ENCODE measurements around the gene INPP5D.
"Not testable (repeated sequence)": the region's sequence is repeated elsewhere in the genome, so short reads cannot be mapped to it uniquely, and the experiment has no call there.

Gene INPP5D

DNA sequence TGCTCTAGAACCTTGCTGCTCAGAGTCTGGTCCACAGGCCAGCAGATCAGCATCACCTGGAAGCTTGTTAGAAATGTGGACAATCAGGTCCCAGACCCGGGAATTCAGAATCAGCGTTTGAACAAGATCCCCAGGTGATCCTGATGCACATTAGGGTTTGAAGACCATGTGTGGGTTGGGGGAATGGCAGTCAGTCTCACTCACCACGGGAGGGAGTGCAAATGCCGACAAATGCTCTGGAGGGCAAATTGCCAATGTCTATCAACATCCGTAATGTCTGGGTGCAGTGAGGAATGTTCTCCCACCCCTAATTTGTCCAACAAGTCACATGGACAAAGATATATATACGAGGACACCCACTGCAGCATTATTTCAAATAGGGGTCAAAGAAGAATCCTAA is 34.5 kb downstream of the INPP5D start:
- no peak for DNase-seq

DNA sequence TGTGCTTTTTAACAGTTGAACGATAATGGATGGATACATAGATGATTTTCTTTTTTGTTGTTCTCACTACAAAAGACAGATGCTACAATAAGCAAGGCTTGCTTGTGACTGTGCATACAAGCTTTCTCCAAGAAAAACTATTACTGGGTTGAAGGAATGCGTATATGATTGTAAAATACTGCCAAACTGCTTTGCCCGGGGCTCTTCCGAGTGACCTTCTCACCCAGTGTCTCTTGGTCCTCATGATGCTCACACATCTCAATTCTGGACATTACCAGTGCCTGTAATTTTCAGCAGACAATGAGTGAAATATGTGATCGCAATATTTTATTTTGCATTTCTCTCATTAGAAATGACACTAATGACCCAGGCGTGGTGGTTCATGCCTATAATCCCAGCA is 35.9 kb downstream of the INPP5D start:
- DNase-seq: no peak

DNA sequence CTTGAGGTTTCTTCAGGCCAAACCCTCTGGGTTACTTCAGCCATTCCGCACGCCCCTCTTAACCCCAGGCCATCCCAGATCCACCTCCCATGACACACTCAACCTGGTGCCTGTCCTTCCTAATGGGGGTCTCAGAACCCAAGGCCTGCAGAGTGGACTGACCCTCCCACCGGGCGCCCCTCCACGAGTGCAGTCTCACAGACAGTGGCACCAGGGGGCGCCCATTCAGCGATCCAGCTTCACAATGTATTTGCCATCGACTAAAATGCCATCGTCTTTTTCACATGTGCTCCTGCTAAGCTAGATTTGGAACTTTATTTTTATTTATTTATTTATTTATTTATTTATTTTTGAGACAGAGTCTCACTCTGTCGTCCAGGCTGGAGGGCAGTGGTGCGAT is 38.5 kb downstream of the INPP5D start:
- DNase-seq: peak; percentile 6

DNA sequence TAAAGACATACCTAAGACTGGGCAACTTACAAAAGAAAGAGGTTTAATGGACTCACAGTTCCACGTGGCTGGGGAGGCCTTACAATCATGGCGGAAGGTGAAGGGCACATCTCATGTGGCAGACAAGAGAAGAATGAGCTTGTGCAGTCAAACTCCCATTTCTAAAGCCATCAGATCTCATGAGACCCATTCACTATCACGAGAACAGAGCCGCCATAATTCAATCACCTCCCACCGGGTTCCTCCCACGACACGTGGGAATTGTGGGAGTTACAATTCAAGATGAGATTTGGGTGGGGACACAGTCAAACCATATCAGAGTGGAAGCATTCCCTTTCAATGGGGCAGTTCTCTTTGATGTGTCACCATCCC is 39.7 kb downstream of the INPP5D start:
- DNase-seq: not testable (repeated sequence)

DNA sequence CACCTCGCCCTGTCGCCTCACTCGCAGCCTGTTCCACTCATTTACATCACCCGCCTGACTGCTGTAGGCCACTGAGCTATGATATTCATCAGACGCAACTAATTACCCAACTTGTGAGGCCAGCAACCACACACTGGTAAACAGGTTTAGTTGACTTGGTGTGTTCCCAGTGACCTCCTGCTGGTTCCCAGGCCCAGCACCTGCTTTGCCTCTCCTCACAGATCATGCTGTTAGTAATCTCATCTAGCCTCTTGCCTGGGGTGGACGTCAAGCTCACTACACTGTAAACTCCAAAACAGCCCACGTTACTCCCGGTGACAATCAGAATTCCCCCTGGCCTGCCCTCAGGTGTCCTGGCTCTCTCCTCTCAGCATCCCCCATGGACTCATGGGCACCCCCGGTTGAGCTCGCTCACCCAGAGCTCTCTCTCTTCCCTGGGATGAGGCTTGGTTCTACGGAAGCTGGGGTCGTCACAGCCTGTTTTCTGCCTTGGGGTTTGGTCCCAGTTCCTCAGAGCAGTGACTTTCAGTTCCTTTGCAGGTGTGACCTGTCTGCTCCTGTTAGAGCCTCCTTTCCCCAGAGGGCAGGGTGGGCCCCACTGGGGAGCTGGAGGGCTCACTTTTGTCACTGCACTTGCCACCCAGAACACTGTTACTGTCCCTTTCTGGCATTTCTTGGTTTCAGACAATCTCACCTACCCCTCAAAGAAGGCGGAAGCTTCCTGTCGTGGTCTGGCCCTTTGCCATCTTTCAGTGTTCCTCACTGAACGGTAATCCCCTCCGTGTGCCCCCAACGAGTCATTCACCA is 40.3 kb downstream of the INPP5D start:
- no peak for DNase-seq

DNA sequence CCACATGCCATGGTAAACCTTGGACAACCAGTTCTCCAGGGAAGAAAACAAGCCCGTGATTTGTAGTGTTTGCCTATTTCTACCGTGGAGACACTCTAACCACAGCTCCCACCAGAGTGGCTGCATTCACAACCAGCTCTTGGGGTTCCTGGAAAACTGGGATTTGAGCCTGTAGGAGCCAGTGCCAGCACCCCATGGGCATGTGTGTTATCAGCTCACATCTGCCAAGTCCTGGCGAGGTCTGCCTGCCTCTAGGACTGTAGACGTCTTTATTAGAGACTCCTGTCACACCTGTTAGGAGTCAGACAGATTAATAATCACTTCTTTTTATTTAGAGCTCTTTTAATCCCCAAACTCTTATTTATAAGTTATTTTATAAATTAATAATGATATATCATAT is 41.0 kb downstream of the INPP5D start:
- no peak for DNase-seq

DNA sequence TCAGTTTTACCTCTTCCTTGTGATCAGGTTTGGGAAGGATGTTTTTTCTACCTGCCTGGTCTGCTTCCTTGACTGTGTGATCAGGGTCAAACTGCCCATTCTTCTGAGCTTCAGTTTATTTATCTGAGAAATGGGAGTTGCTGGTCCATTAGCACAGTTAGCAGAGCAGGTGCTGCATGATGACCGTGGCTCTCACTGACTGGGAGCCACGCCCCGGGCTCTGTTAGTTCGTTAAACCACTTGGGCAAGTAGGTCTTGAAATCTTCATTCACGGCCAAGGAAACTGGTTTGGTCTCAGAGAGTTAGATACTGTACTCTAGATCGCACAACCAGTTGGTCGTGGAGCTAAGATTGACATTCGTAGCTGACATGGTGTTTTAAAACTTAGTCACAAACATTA is 41.7 kb downstream of the INPP5D start:
- no peak for DNase-seq

DNA sequence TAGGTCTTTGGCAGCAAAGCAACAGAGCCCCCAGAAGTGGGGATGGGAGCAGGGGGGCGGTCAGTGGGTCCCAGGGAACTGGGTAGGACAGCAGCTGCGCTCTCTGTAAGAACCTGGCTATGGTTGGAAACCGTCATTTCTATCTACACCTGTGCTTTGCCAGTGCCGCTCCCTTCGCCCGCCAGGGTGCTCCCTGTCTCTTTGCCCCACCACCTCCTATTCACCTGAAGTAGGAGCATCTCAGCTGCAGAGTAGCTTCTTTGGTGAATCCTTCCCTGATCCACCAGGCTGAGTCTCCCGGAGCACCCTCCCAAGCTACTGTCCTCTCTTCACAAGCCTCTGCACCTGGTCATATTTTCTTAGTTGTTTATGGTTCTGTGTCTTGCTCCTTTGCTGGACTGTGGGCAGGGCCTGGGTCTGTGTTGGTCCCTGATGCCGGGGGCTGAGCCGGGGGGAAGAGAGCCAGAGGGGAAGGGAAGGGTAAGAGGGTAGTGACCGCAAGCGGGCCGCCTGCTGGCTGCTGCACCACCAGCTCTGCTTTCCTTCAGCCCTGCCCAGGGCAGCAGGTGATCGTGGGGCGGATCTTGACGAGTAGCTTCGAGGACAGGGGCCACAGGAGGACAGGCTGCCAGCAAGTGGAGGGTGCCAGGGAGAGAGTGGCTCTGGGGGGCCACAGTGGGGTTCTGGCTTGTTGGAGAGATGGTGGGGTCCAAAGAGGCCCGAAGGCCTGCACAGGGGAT is 45.2 kb downstream of the INPP5D start:
- no peak for DNase-seq

DNA sequence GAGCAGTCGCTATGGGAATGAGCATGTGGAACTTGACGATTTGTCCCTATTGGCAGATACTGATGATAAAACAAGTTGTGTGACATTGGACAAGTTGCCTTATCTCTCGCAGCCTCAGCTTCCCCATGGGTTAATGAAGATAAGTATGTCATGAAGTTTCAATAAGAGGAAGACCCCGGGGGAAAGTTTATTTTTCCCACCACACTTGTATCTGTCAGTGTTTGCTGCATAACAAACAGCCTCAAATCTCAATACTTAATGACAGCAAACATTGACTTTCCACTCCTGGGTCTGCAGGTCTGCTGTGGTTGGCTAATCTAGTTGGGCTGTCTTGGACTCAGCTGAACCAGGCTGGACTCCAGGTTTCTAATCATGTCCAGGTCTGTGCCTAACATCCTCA is 45.8 kb downstream of the INPP5D start:
- DNase-seq: no peak

DNA sequence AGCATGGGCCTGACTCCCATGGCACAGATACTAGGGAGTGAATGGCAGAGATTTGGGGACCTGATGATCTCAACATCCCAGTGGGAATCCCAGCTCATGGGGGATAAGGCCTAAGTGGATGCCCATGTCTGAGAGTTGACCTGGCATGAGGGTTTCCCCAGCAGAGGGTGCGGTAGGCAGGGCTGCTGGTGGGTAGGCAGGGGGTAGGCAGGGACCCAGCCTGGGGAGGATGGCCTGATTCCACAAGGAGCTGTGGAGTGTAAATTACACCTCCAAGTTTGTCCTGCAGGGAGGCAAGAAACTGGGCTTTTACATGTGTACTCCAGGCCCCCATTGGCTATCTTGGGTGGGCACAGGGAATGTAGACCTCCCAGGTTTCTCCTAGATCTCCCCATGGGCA is 46.9 kb downstream of the INPP5D start:
- DNase-seq: no peak

DNA sequence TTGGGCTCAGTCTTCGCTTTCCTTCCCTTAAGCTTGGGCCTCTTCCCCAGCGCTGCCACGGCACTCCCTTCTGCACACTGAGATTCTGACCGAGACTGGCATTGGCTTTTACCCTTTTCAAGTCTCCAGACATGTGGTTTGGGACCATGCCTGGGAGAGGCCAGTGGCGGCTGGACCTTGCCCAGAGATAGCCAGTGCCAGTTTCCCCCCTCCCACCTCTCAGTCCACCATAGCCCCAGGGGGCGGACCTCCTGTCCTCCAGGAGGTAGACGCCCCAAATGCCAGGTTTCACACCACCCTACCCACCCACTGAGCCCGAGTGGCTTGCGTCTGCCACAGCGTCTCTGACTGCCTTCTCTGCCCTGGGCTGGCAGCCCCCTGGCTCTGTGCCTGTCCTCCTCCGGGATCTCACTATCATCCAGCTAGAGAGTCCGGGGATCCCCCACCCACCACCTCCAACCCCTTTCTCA is 47.7 kb downstream of the INPP5D start:
- DNase-seq: no peak

DNA sequence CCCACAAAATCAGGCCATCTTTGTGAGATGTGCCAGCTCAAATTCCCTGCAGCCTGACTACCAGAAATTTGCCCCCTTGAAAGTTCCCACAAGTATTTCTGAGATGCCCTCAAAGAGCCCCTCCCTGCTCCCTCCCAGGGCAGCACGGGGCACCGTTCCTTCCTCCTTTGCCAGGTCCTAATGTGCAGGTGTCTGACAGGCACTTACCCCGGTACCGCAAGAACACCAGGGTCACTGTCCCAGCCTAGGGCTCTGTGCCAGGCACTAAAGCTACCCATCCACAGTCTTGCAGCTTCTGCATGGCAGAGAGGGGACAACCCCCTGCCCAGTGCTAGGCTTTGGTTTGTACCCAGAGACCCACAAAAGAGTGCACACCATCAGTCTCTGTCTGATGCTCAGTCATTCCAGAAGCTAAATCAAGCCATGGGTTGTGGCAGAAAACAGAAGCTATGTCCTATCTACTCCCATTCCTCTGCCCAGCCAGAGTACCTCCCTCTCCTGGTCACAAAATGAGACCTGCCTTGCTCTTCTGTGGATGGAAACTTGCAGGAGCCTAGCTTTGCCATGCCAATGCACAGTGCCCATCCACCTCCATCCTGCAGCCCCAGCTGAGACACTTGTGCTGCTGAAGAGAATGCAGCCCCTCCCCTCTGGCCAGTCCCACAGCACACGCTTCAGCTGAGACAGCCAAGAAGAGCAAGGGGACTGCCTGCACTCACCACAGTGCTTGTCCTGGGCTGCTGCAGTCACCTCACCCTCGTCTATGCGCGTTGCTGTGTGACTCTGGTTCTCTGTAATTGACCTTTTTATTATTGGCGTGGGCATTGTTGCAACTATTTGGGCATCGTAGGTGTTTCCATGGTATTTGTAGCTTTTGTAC is 48.7 kb downstream of the INPP5D start:
- no peak for DNase-seq

DNA sequence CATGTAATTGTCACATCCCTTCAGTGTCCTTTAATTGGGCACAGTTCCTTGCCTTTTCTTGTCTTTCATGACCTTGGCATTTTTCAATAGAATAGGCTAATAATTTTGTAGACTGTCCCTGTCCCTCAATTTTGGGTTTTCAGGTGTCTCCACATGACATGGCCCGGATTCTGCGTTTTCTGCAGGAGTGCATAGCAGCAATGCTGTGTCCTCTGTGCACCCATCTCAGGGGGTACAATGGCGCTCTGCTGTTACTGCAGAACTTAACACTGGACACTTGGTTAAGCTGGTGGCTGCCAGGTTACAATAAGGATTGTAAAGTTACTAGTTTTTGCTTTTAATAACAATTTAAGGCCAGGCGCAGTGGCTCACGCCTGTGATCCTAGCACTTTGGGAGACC is 51.3 kb downstream of the INPP5D start:
- no peak for DNase-seq

DNA sequence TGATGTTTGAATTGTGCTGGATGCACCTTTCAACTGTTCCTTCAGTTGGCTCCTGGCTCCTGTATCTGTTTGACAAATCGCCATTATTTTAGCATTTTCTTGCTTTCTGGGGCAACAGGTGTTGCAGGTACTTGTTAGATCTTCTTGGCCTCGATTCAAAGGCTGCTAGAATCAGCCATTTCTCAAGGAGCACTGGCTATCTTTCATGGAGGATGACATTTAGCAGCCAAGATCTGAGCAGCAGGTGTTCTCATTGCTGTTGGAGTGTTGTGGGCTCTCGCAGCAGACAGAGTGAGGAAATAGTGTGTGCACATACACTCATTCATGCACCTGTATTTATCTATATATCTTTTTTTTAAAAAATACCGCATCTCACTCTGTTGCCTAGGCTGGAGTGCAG is 52.2 kb downstream of the INPP5D start:
- DNase-seq: no peak

DNA sequence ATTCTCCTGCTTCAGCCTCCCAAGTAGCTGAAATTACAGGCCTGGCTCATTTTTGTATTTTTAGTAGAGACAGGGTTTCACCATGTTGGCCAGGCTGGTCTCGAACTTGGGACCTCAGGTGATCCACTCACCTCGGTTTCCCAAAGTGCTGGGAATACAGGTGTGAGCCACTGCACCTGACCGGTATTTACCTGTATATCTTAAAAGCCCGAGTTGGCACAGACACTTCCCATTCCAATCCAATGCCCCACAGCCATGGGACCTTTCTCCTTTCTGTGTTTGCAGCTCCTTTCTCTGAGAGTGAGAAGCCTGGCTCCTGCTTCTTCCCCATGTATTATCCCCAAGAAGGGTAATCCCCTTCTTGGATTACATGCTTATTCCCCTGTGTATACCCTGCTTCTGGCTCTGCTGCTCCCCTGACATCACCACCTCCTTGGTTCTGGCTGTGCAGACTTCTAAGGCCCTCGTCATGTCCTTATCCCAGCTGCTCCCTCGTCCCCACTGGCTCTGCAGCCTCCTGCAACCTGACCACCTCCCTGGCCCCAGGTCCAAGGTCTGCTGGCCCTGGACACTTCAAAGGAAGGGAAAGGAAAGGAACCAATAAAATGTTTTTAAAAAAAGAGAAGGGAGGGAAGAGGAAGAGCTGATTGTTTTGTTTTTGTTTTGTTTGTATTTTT is 52.8 kb downstream of the INPP5D start:
- DNase-seq: no peak

DNA sequence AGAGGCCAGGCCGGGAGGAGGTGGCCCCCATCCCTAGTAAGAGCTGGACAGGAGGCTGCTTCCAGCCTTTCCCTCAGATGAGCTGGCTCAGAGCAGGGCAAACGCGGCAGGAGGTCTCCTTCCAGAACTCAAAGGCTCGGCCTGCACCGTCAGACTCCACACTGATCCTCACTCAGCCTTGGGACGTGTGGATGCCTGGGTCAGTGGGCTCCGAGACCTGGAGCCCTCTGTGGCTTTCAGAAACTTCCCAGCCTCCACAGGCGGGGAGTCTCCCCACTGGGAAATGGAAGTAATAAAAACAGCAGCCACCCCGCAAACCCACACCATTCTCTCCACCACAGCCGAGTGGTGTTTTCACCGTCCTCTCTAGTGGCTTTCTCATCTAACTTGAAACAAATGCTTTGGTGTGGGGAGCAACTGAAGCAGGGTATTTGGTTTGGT is 54.3 kb downstream of the INPP5D start:
- DNase-seq: no peak

DNA sequence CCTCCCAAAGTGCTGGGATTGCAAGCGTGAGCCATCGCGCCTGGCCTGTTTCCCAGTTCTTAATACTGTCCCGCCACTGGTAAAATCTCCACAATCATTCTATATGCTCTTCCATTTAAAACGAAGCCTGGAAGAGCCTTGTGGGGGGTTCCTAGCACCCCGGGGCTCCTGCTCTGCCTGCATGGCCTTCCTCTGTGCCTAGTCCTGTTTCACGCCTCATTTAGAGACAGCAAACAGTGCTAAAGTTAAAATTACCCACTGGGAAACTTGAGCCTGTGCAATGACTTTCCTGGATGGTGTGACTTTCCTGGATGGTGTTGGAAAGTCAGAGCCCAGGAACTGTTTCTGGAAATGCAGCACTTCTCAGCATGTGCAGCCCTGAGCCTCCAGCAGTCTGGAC is 55.0 kb downstream of the INPP5D start:
- no peak for DNase-seq

DNA sequence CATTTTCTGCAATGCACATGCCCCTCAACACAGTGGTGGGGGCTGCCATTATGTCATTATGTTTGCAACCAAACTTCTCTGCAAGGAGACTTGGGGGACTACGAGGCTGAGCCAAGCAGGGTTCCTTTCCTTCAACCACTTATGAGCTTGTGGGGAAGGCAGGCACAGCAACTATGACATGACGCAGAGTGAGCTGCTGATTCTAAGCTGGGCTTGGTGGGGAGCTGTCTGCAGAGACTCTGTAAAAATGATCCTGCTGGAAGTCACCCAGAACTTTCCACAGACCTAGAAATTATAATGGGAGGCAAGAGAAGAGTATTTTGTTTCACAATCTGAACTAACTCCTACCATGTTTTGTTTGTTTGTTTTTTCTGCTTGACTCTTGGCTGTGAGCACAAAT is 55.6 kb downstream of the INPP5D start:
- DNase-seq: no peak

DNA sequence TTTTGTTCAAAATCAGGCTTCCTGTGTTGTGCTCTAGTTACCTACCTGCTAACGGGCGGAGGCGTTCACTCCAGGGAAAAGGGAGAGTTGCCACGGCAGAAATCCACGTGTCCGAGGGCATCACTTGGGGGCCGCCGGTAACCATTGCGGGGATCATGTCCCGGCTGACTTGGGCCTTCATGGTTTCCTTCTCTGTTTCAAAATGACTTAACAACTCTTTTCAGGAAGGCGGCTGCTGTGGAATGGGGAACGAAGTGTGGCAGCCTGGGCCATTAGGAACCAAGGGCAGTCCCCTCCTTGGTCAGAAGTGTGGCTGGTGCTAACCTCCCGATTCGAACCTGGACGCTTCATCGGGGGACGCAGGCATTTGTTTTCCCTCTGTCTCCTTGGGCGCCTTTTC is 56.8 kb downstream of the INPP5D start:
- no peak for DNase-seq

DNA sequence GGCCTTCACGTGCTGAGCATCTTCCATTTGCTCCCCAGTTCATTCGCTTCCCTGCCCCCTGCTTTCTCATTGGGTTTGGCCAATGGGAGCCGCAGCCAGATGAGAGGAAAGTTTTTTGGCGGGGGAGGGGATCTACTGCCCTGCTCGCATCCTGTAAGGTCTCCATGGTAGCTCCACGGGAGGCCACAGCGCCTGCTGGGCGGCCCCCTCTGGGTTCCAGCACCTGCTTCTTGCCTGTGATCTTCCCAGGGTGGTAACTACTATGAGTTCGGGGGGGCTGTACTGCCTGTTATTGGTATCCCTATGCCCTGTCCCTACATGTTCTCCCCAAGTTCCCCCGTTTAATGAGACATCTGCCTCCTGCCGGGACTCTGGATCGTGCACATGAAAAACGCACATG is 57.2 kb downstream of the INPP5D start:
- no peak for DNase-seq

DNA sequence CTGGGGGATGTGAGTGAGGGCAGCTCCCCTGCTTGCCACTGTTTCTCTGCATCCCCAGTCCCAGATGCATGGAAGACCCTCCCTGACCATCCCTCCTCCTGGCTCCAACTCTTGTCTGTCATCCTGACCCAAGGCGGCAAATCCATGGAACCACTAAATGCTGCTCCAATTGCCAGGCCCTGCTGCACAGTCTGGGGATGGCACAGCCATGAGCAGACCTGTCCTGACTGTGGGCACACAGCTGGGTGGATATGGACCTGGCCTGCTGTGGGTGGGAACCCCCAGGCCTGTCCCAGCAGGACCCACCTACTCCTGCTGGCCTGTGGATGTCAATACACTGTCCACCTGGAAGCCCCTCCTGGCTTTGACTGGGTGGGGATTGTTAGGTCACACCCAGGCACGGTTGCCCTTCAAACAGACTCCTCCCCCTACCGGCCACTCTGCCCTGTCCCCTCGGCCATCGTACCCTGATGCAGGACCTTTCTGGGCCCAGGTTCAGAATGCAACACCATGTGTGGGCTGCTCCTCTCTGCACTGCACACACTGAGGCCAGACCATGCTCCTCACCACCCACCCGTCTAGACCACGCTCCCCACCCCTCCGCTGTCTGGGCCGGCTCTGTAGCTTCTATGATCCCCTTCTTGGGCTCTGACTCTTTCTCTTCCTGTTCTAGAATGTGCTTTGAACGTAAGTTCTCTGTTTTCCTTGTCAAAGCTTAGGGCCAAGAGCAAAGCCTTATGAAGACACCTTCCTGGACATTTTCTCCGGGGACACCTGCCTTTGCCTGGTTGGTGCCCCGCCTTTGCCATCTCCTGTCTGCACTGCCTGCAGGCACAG is 57.9 kb downstream of the INPP5D start:
- no peak for DNase-seq

DNA sequence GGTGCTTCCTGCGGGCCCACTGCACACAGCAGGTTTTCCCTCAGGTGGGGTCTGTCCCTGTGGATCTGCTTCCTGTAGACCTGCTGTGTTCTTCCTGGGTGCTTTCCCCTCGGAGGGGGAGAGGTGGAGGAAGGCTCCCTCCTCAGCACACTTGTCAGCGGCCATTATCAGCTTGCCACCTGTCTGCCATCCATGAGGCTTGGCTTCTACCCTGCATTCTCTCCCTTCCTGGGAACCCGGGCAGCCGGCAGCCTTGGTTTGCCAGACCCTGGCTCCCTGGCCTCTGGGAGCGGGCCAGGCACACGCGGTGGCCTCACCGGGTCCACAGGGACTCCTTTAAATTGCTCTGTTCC is 58.5 kb downstream of the INPP5D start:
- no peak for DNase-seq
